ENCODE measurements around the gene ILDR1.

ILDR1 gene

DNA sequence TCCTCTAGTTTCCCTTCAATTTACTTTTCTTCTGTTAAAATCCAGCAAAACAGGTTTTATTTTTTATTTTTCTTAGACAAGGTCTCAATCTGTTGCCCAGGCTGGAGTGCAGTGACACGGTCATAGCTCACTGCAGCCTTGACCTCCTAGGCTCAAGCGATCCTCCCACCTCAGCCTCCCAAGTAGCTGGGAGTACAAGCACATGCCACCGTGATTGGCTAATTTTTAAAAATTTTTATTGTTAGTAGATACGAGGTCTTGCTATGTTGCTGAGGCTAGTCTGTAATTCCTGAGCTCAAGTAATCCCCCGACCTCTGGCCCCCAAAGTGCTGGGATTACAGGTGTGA, 41.6 kb downstream of the ILDR1 start:
- no peak for DNase-seq
- H3K4me3 Mint-ChIP-seq: no peak overlapping the region
- no peaks in the 10 kb centered on the region for H3K4me1 Mint-ChIP-seq
- H3K9me3 Mint-ChIP-seq: peaks cover 39% of the 10 kb centered on the region
- TF ChIP-seq, protein P1, sequence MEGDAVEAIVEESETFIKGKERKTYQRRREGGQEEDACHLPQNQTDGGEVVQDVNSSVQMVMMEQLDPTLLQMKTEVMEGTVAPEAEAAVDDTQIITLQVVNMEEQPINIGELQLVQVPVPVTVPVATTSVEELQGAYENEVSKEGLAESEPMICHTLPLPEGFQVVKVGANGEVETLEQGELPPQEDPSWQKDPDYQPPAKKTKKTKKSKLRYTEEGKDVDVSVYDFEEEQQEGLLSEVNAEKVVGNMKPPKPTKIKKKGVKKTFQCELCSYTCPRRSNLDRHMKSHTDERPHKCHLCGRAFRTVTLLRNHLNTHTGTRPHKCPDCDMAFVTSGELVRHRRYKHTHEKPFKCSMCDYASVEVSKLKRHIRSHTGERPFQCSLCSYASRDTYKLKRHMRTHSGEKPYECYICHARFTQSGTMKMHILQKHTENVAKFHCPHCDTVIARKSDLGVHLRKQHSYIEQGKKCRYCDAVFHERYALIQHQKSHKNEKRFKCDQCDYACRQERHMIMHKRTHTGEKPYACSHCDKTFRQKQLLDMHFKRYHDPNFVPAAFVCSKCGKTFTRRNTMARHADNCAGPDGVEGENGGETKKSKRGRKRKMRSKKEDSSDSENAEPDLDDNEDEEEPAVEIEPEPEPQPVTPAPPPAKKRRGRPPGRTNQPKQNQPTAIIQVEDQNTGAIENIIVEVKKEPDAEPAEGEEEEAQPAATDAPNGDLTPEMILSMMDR (IDR thresholded peaks at IDR 0.05): no peak
- no peaks in the 10 kb centered on the region for H3K36me3 Mint-ChIP-seq (ENCODE audit: low read depth)
- no peak overlapping the region for H3K27ac Mint-ChIP-seq
- H3K27me3 Mint-ChIP-seq (ENCODE audit: low read depth, poor library complexity): no peaks in the 10 kb centered on the region

DNA sequence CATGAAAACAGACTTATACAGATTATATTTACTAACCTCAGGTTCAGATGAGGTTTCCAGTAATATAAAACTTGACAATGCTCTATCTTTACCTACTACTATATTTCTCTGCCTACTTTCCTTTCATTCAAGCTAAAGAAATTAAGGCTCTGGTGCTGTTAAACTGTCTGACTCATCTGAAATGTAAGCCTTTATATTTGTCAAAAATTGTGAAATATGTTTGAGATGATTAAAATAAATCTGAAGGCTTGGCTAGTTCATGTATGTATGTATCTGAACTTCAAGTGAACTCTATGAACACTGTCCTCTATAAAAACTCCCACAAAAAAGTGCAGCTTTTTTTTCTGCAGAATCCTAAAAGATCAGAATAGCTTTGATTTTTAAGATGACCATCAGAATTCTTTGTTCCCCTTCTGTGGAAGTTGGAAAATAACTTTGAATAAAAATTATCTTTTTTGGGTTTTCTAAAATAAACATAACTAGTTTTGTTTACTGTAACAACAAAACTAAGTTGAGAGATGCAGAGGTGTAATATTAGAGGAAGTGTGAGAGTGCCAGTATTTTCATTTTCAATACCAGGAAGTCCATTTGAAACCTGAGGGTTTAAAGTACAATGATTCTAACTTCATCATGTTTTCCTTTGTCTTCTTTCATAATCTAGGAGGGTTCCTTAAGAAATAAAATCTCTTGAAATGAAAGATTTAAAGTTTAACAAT, 42.2 kb downstream of the ILDR1 start:
- Mint-ChIP-seq H3K27ac (no peak overlapping the region), H3K4me3 (no peak overlapping the region), H3K4me1 (no peaks in the 10 kb centered on the region), H3K27me3 (ENCODE audit: low read depth, poor library complexity) (no peaks in the 10 kb centered on the region), H3K36me3 (ENCODE audit: low read depth) (no peaks in the 10 kb centered on the region), H3K9me3 (peaks cover 37% of the 10 kb centered on the region)
- TF ChIP-seq, protein P1 (IDR thresholded peaks at IDR 0.05): no peak
- DNase-seq: no peak

DNA sequence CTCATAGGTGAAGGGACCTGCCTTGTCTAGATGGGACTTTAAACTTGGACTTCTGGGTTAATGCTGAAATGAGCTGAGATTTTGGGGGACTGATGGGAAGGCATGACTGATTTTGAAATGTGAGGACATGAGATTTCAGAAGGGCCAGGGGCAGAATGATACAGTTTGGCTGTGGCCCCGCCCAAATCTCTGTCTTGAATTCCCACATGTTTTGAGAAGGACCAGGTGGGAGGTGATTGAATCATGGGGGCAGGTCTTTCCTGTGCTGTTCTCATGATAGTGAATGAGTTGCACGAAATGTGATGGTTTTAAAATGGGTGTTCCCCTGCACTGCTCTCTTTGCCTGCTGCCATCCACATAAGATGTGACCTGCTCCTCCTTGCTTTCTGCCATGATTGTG, 42.8 kb downstream of the ILDR1 start:
- no peak for DNase-seq
- Mint-ChIP-seq H3K27ac (no peak overlapping the region), H3K36me3 (ENCODE audit: low read depth) (no peaks in the 10 kb centered on the region), H3K4me1 (no peaks in the 10 kb centered on the region), H3K27me3 (ENCODE audit: low read depth, poor library complexity) (no peaks in the 10 kb centered on the region), H3K9me3 (peaks cover 37% of the 10 kb centered on the region), H3K4me3 (no peak overlapping the region)
- TF ChIP-seq, protein P1 (IDR thresholded peaks at IDR 0.05): no peak

DNA sequence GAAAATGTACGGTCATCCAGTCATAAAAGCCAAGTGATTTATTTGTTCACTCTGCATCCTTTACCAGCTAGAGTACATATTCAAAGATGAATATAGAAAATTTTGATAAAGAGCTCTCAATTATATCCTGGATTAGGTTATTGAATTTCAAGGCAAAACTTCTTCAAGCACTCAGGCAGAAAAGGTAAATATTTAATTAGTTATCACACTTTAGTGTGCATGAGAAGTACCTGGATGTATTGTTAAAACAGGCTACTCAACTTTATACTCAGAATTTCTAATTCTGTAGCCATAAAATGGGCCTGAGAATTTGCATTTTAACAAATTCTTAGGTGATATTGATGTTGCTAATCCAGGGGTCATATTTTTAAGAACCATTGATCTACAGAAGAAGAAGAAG, 45.3 kb downstream of the ILDR1 start:
- Mint-ChIP-seq H3K9me3 (peaks cover 23% of the 10 kb centered on the region), H3K27me3 (ENCODE audit: low read depth, poor library complexity) (no peaks in the 10 kb centered on the region), H3K36me3 (ENCODE audit: low read depth) (no peaks in the 10 kb centered on the region), H3K27ac (no peak overlapping the region), H3K4me3 (no peak overlapping the region), H3K4me1 (no peaks in the 10 kb centered on the region)
- DNase-seq: no peak
- TF ChIP-seq, protein P1 (IDR thresholded peaks at IDR 0.05): no peak

DNA sequence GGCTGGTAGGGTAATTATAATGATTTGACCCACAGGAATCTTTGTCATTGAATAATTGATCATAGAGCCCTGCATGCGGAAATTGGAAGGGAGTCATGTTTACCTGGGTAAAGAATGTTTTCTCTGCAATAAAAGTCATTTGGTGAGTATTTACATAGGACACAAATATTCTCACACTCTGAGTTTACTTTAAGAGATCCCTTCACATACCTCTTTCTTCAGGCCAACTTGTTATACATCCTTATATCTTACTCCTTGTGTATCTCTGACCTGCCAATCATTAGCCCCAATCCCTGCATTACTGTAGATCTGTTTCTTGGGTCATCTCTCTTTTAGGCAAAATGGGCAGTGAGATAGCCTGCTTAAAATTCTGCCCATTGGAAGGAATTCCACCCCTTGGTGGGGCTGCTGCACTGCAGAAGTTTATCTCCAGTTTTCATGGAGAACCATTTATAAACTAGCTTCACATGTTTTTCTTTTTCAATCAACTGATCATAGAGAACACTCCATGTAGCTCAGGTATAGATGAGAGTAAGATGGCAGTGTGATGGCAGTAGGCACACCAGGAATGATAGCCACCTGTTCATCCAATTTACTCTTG, 46.2 kb downstream of the ILDR1 start:
- Mint-ChIP-seq H3K4me1 (no peaks in the 10 kb centered on the region), H3K27ac (no peak overlapping the region), H3K9me3 (peaks cover 23% of the 10 kb centered on the region), H3K36me3 (ENCODE audit: low read depth) (no peaks in the 10 kb centered on the region), H3K4me3 (no peak overlapping the region), H3K27me3 (ENCODE audit: low read depth, poor library complexity) (no peaks in the 10 kb centered on the region)
- TF ChIP-seq, protein P1 (IDR thresholded peaks at IDR 0.05): no peak
- no peak for DNase-seq

DNA sequence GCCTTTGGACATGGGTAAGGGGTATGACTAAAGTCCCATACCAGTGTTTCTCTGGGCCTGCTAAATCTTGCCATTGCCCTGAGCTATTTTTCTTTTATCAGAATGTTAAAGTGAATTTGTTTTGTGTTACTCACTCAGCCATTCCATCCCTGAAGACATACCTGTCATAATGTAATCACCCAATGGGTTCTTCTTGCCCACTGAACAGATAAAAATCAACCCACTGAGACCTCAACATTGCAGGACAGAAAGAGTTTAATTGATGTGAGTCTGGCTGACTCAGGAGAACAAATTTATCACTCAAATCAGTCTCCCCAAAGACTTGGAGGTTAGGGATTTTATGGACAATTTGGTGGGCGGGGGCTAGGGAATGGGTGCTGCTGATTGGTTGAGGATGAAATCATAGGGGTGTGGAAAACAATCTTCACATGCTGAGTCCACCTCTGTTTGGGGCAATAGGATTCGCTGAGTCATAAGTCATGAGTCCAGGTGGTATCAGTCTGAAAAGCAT, 47.4 kb downstream of the ILDR1 start:
- TF ChIP-seq, protein P1 (IDR thresholded peaks at IDR 0.05): no peak
- Mint-ChIP-seq H3K36me3 (ENCODE audit: low read depth) (no peaks in the 10 kb centered on the region), H3K4me1 (no peaks in the 10 kb centered on the region), H3K9me3 (peaks cover 23% of the 10 kb centered on the region), H3K27me3 (ENCODE audit: low read depth, poor library complexity) (no peaks in the 10 kb centered on the region), H3K4me3 (no peak overlapping the region), H3K27ac (no peak overlapping the region)
- no peak for DNase-seq
